ENCODE data around the gene SHBG.

Gene SHBG

DNA sequence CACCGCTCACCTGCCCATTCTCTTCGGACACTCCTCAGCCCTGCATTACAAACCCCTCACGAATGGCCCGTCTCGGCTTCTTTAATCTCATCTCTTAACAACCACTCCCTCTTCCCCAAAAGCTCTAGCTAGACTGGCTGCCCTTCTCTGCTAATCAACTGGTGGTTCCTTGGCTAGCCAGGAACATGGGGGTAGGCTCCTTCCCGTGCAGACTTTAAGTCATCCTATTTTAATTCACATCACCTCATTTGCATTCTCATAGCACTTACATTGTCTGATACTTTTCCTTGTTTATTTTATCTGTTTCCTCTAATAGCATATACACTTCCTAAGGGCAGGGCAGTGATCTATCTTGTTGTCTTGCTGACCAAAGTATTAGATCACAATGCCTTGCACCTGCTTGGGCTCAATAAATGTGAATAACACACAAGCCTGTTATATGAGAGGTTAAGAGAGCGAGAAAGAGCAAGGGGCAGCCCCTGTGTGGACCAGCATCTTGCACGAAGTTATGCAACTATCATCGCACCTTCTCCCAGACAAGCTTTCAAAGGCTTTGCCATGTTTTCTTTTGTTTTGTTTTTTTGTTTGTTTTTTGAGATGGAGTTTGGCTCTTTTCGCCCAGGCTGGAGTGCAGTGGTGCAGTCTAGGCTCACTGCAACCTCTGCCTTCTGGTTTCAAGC lies 47.6 kb downstream of the SHBG start:
- DNase-seq (ENCODE audit: low read depth in 1 of 2, low spot score in 1 of 2): no peak
- Histone ChIP-seq H3K27ac (replicated peaks) (no peak overlapping the region), H3K4me3 (replicated peaks; ENCODE audit: insufficient read depth, low read length) (no peak overlapping the region), H3K27me3 (ENCODE audit: insufficient read depth, poor library complexity, severe bottlenecking) (no peaks in the 10 kb centered on the region)
- TF ChIP-seq, protein P1, sequence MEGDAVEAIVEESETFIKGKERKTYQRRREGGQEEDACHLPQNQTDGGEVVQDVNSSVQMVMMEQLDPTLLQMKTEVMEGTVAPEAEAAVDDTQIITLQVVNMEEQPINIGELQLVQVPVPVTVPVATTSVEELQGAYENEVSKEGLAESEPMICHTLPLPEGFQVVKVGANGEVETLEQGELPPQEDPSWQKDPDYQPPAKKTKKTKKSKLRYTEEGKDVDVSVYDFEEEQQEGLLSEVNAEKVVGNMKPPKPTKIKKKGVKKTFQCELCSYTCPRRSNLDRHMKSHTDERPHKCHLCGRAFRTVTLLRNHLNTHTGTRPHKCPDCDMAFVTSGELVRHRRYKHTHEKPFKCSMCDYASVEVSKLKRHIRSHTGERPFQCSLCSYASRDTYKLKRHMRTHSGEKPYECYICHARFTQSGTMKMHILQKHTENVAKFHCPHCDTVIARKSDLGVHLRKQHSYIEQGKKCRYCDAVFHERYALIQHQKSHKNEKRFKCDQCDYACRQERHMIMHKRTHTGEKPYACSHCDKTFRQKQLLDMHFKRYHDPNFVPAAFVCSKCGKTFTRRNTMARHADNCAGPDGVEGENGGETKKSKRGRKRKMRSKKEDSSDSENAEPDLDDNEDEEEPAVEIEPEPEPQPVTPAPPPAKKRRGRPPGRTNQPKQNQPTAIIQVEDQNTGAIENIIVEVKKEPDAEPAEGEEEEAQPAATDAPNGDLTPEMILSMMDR (IDR thresholded peaks at IDR 0.05; ENCODE audit: insufficient read depth, low read length): no peak
- no peak for TF ChIP-seq SPI1 (IDR thresholded peaks at IDR 0.05; ENCODE audit: borderline replicate concordance, low read depth)
- TF ChIP-seq, protein P2, sequence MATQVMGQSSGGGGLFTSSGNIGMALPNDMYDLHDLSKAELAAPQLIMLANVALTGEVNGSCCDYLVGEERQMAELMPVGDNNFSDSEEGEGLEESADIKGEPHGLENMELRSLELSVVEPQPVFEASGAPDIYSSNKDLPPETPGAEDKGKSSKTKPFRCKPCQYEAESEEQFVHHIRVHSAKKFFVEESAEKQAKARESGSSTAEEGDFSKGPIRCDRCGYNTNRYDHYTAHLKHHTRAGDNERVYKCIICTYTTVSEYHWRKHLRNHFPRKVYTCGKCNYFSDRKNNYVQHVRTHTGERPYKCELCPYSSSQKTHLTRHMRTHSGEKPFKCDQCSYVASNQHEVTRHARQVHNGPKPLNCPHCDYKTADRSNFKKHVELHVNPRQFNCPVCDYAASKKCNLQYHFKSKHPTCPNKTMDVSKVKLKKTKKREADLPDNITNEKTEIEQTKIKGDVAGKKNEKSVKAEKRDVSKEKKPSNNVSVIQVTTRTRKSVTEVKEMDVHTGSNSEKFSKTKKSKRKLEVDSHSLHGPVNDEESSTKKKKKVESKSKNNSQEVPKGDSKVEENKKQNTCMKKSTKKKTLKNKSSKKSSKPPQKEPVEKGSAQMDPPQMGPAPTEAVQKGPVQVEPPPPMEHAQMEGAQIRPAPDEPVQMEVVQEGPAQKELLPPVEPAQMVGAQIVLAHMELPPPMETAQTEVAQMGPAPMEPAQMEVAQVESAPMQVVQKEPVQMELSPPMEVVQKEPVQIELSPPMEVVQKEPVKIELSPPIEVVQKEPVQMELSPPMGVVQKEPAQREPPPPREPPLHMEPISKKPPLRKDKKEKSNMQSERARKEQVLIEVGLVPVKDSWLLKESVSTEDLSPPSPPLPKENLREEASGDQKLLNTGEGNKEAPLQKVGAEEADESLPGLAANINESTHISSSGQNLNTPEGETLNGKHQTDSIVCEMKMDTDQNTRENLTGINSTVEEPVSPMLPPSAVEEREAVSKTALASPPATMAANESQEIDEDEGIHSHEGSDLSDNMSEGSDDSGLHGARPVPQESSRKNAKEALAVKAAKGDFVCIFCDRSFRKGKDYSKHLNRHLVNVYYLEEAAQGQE (IDR thresholded peaks at IDR 0.05; ENCODE audit: insufficient replicate concordance, low read depth): no peak
- no peak for TF ChIP-seq GABPA (IDR thresholded peaks at IDR 0.05; ENCODE audit: low read depth)
- no peak for TF ChIP-seq POLR2AphosphoS5 (IDR thresholded peaks at IDR 0.05; ENCODE audit: low read depth)
